Measurements from ENCODE around the gene GMIP.

DNA sequence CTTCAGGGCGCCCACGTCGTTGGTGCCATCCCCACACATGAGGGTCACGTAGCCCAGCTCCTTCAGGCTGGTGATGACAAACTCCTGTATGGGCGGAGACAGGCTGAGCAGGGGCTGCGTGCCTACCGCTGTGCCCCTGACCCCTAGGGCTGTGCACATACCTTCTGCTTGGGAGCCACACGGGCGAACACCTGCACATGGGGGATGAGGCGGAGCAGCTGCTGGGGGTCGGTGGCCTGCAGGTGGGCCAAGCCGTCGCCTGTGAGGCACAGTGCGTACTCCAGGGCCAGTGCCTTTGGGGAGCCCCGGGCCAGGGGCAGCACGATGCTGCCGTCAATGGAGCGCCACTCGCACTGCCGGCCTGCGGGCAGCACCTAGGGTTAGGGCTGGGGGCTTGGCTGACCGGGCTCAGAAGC lies 6.1 kb upstream of the GMIP start:
- TF ChIP-seq, protein P1, sequence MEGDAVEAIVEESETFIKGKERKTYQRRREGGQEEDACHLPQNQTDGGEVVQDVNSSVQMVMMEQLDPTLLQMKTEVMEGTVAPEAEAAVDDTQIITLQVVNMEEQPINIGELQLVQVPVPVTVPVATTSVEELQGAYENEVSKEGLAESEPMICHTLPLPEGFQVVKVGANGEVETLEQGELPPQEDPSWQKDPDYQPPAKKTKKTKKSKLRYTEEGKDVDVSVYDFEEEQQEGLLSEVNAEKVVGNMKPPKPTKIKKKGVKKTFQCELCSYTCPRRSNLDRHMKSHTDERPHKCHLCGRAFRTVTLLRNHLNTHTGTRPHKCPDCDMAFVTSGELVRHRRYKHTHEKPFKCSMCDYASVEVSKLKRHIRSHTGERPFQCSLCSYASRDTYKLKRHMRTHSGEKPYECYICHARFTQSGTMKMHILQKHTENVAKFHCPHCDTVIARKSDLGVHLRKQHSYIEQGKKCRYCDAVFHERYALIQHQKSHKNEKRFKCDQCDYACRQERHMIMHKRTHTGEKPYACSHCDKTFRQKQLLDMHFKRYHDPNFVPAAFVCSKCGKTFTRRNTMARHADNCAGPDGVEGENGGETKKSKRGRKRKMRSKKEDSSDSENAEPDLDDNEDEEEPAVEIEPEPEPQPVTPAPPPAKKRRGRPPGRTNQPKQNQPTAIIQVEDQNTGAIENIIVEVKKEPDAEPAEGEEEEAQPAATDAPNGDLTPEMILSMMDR (conservative IDR thresholded peaks at IDR 0.05 in 1 of 2, IDR thresholded peaks at IDR 0.05 in 1 of 2; ENCODE audit: extremely low read depth in 1 of 2, insufficient read depth in 1 of 2, low read depth in 1 of 2, low read length in 2 of 2), result no peak
- TF ChIP-seq EZH2 (IDR thresholded peaks at IDR 0.05; ENCODE audit: borderline replicate concordance, low read length), result no peak

Data from mammary epithelial cell (primary cell).